ENCODE measurements around the gene PEX11A.

DNA sequence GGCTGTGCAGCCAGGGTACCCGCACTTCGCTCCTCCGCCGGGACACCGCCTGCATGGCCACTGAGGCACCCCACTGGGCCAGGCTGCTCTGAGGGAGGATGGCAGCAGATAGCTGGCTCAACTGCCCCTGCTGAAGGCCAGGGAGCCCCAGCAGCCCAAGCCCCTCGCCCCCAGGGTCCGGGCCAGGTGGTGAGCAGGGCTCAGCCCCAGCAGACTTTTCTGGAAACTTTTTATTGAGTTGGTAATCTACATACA, 22.9 kb downstream of the PEX11A start:
- TF ChIP-seq POLR2A (IDR thresholded peaks at IDR 0.05) = no peak
- TF ChIP-seq, protein P1, sequence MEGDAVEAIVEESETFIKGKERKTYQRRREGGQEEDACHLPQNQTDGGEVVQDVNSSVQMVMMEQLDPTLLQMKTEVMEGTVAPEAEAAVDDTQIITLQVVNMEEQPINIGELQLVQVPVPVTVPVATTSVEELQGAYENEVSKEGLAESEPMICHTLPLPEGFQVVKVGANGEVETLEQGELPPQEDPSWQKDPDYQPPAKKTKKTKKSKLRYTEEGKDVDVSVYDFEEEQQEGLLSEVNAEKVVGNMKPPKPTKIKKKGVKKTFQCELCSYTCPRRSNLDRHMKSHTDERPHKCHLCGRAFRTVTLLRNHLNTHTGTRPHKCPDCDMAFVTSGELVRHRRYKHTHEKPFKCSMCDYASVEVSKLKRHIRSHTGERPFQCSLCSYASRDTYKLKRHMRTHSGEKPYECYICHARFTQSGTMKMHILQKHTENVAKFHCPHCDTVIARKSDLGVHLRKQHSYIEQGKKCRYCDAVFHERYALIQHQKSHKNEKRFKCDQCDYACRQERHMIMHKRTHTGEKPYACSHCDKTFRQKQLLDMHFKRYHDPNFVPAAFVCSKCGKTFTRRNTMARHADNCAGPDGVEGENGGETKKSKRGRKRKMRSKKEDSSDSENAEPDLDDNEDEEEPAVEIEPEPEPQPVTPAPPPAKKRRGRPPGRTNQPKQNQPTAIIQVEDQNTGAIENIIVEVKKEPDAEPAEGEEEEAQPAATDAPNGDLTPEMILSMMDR (IDR thresholded peaks at IDR 0.05) = no peak
